Measurements from ENCODE around the gene UBB. TPM values are rescaled to one million over a fixed set of nuclear protein-coding genes. Genes with fewer than 3 reads are reported as not detected.

Gene UBB
- polyA plus RNA-seq, 1 experiment, result 3,417 TPM

- H3K4me3 ChIP-seq (ENCODE audit: low read depth, low read length), result no peak overlapping the region
- H3K27me3 ChIP-seq (ENCODE audit: control insufficient read depth, insufficient read depth, low read length), result no peaks in the 10 kb centered on the region
- H3K36me3 ChIP-seq (ENCODE audit: control insufficient read depth, insufficient read depth, low read length), result no peaks in the 10 kb centered on the region
- CTCF ChIA-PET, result interaction anchor here (0.9 to 1.5 kb wide), 2 partner anchors 28 to 95 kb away, joined by 3 to 7 read pairs; no protein-coding TSS in a partner anchor
- no peak for DNase-seq (ENCODE audit: low read depth)
- TF ChIP-seq CTCF (IDR thresholded peaks at IDR 0.05; ENCODE audit: insufficient read depth, low read depth, low read length), result no peak
- POLR2A ChIA-PET, result no interaction called here
Observed at GRCh38 chr17:16425698-16426659, 45.1 kb downstream of the UBB start.

- TF ChIP-seq CTCF (IDR thresholded peaks at IDR 0.05; ENCODE audit: insufficient read depth, low read depth, low read length), result no peak
- ChIA-PET CTCF (interaction anchor here (0.9 to 3.0 kb wide), 7 partner anchors 9 to 96 kb away, joined by 3 to 17 read pairs (median 7); no protein-coding TSS in a partner anchor), POLR2A (interaction anchor here (1.0 kb wide), 1 partner anchor 11 kb away, joined by 6 read pairs; no protein-coding TSS in a partner anchor)
- Histone ChIP-seq H3K4me3 (ENCODE audit: low read depth, low read length) (no peak overlapping the region), H3K27me3 (ENCODE audit: control insufficient read depth, insufficient read depth, low read length) (no peaks in the 10 kb centered on the region), H3K36me3 (ENCODE audit: control insufficient read depth, insufficient read depth, low read length) (no peaks in the 10 kb centered on the region)
- DNase-seq (ENCODE audit: low read depth), result no peak
Observed at GRCh38 chr17:16427020-16427419, 46.1 kb downstream of the UBB start.

GRCh38 chr17:16428098-16428882 is 47.4 kb downstream of the UBB start:
- ChIA-PET POLR2A (interaction anchor here (1.0 kb wide), 1 partner anchor 10 kb away, joined by 6 read pairs; no protein-coding TSS in a partner anchor), CTCF (interaction anchor here (0.6 to 3.0 kb wide), 15 partner anchors 8 to 172 kb away, joined by 3 to 17 read pairs (median 4); no protein-coding TSS in a partner anchor)
- peak; percentile 83 for TF ChIP-seq CTCF (IDR thresholded peaks at IDR 0.05; ENCODE audit: insufficient read depth, low read depth, low read length)
- no peak for DNase-seq (ENCODE audit: low read depth)
- Histone ChIP-seq H3K27me3 (ENCODE audit: control insufficient read depth, insufficient read depth, low read length) (no peaks in the 10 kb centered on the region), H3K4me3 (ENCODE audit: low read depth, low read length) (no peak overlapping the region), H3K36me3 (ENCODE audit: control insufficient read depth, insufficient read depth, low read length) (no peaks in the 10 kb centered on the region)

GRCh38 chr17:16429083-16429482 is 48.2 kb downstream of the UBB start:
- Histone ChIP-seq H3K4me3 (ENCODE audit: low read depth, low read length) (no peak overlapping the region), H3K36me3 (ENCODE audit: control insufficient read depth, insufficient read depth, low read length) (no peaks in the 10 kb centered on the region), H3K27me3 (ENCODE audit: control insufficient read depth, insufficient read depth, low read length) (no peaks in the 10 kb centered on the region)
- CTCF ChIA-PET, result interaction anchor here (2.1 to 3.0 kb wide), 4 partner anchors 9 to 92 kb away, joined by 6 to 16 read pairs (median 11); no protein-coding TSS in a partner anchor
- POLR2A ChIA-PET, result no interaction called here
- no peak for DNase-seq (ENCODE audit: low read depth)
- no peak for TF ChIP-seq CTCF (IDR thresholded peaks at IDR 0.05; ENCODE audit: insufficient read depth, low read depth, low read length)

Measured in BJ (cell line).